Spinal cord (tissue), 10 donors: ENCODE data around the gene TCP11. TPM values are rescaled to one million over a fixed set of nuclear protein-coding genes. Genes with fewer than 3 reads are reported as not detected.
"Not testable (repeated sequence)": the region's sequence is repeated elsewhere in the genome, so short reads cannot be mapped to it uniquely, and the experiment has no call there.

ENCODE experiments used
- DNase-seq, 6 donors: peaks; one replicate each; pipeline versions ENCODE4 v3.0.0 to v3.0.0-alpha.2; 2013 to 2015; ENCODE audit warnings: low spot score in 6 of 6, low read depth in 4 of 6
- H3K27ac ChIP-seq: one replicate; pipeline ENCODE4 v1.5.1; 2013; ENCODE audit warnings: low read depth, low read length, control low read depth
- H3K27me3 ChIP-seq: one replicate; pipeline ENCODE4 v1.6.1; 2013; ENCODE audit warnings: low read length; ENCODE audit not compliant: control insufficient read depth, insufficient read depth
- H3K36me3 ChIP-seq: one replicate; pipeline ENCODE4 v1.6.1; 2013; ENCODE audit warnings: low read length; ENCODE audit not compliant: control insufficient read depth, insufficient read depth
- H3K4me1 ChIP-seq: one replicate; pipeline ENCODE4 v1.6.1; 2013; ENCODE audit warnings: low read length; ENCODE audit not compliant: control insufficient read depth, insufficient read depth
- H3K4me3 ChIP-seq: one replicate; pipeline ENCODE4 v1.5.1; 2013; ENCODE audit warnings: low read depth, low read length, control low read depth
- H3K9me3 ChIP-seq: one replicate; pipeline ENCODE4 v1.6.1; 2013; ENCODE audit warnings: low read length; ENCODE audit not compliant: control insufficient read depth, insufficient read depth
- WGBS: methylation state at CpG from one replicate; pipeline ENCODE4 v1.1.5; 2013; ENCODE audit warnings: missing lambda C conversion rate; ENCODE audit not compliant: insufficient coverage; 5-methylcytosine and 5-hydroxymethylcytosine counted together
- polyA plus RNA-seq, 2 donors: library from polyadenylated mRNA; unstranded; fragments of 120-200 nt; gene quantifications; one replicate each; pipeline ENCODE4 v1.2.1, GENCODE V29; 2013; ENCODE audit not compliant: insufficient read length in 2 of 2
- total RNA-seq, 2 donors: library from RNA; depleted of rRNA in 1 of 2; stranded (reverse); fragments of 120-200 nt in 1 of 2; fragments of >200 nt in 1 of 2; gene quantifications; one replicate each; pipeline versions ENCODE4 v1.2.3 to v1.2.4, GENCODE V29; 2013 to 2014
- donor health status: healthy.

TCP11 gene
- total and polyA plus RNA-seq, 4 donors = 0.30 to 2.0 (median 0.45) TPM

GRCh38 chr6:35139924-35140638, 1.1 kb downstream of the TCP11 start:
- no peak overlapping the region for H3K27ac ChIP-seq
- no peak overlapping the region for H3K4me3 ChIP-seq
- 14% methylated on average over 6 of the region's 17 CpGs for WGBS
- H3K4me1 ChIP-seq = peaks cover 13% of the 10 kb centered on the region
- peak; percentile 58 to 95 (median 68) for DNase-seq
- H3K27me3 ChIP-seq = peaks cover 3% of the 10 kb centered on the region
- no peaks in the 10 kb centered on the region for H3K9me3 ChIP-seq
- no peaks in the 10 kb centered on the region for H3K36me3 ChIP-seq

GRCh38 chr6:35139470-35139869, 1.7 kb downstream of the TCP11 start:
- DNase-seq = no peak
- Histone ChIP-seq H3K27me3 (peaks cover 3% of the 10 kb centered on the region), H3K36me3 (no peaks in the 10 kb centered on the region), H3K27ac (no peak overlapping the region), H3K4me1 (peaks cover 13% of the 10 kb centered on the region), H3K4me3 (no peak overlapping the region), H3K9me3 (no peaks in the 10 kb centered on the region)
- WGBS = no CpG with 5 or more reads among the region's 2 CpGs

- H3K36me3 ChIP-seq, H3K27ac ChIP-seq, DNase-seq, H3K27me3 ChIP-seq, H3K9me3 ChIP-seq, H3K4me3 ChIP-seq: not testable (repeated sequence)
- no CpG with 5 or more reads among the region's 3 CpGs for WGBS
- peaks cover 13% of the 10 kb centered on the region for H3K4me1 ChIP-seq
Observed at GRCh38 chr6:35138191-35138590, 2.9 kb downstream of the TCP11 start.

GRCh38 chr6:35136185-35136584, 5.0 kb downstream of the TCP11 start:
- Histone ChIP-seq H3K27me3 (peaks cover 3% of the 10 kb centered on the region), H3K4me1 (peaks cover 9% of the 10 kb centered on the region), H3K4me3 (no peak overlapping the region), H3K36me3 (no peaks in the 10 kb centered on the region), H3K9me3 (no peaks in the 10 kb centered on the region), H3K27ac (no peak overlapping the region)
- WGBS = no CpG with 5 or more reads among the region's 4 CpGs
- DNase-seq = no peak

GRCh38 chr6:35128496-35128895, 12.6 kb downstream of the TCP11 start:
- DNase-seq = peak in 1 of 6 donors; percentile 29
- 80% methylated on average over 3 of the region's 3 CpGs for WGBS
- Histone ChIP-seq H3K4me1 (no peaks in the 10 kb centered on the region), H3K9me3 (no peaks in the 10 kb centered on the region), H3K4me3 (no peak overlapping the region), H3K27ac (no peak overlapping the region), H3K27me3 (no peaks in the 10 kb centered on the region), H3K36me3 (no peaks in the 10 kb centered on the region)

- 56% methylated on average over 2 of the region's 4 CpGs for WGBS
- Histone ChIP-seq H3K36me3 (no peaks in the 10 kb centered on the region), H3K9me3 (no peaks in the 10 kb centered on the region), H3K4me3 (no peak overlapping the region), H3K4me1 (no peaks in the 10 kb centered on the region), H3K27me3 (no peaks in the 10 kb centered on the region), H3K27ac (no peak overlapping the region)
- DNase-seq = peak in 1 of 6 donors; percentile 20
Observed at GRCh38 chr6:35128042-35128441, 13.1 kb downstream of the TCP11 start.

- WGBS = no CpG with 5 or more reads among the region's 1 CpG
- Histone ChIP-seq H3K27ac (no peak overlapping the region), H3K27me3 (no peaks in the 10 kb centered on the region), H3K36me3 (no peaks in the 10 kb centered on the region), H3K9me3 (no peaks in the 10 kb centered on the region), H3K4me3 (no peak overlapping the region), H3K4me1 (no peaks in the 10 kb centered on the region)
- no peak for DNase-seq
Observed at GRCh38 chr6:35124356-35124755, 16.8 kb downstream of the TCP11 start.

- Histone ChIP-seq H3K4me3 (no peak overlapping the region), H3K9me3 (no peaks in the 10 kb centered on the region), H3K27me3 (no peaks in the 10 kb centered on the region), H3K27ac (no peak overlapping the region), H3K4me1 (no peaks in the 10 kb centered on the region), H3K36me3 (no peaks in the 10 kb centered on the region)
- no peak for DNase-seq
- WGBS = no CpG with 5 or more reads among the region's 2 CpGs
Observed at GRCh38 chr6:35120746-35121145, 20.4 kb downstream of the TCP11 start.

GRCh38 chr6:35108309-35108885, 32.7 kb downstream of the TCP11 start:
- Histone ChIP-seq H3K4me3 (no peak overlapping the region), H3K36me3 (no peaks in the 10 kb centered on the region), H3K4me1 (no peaks in the 10 kb centered on the region), H3K27me3 (no peaks in the 10 kb centered on the region), H3K9me3 (peaks cover 4% of the 10 kb centered on the region), H3K27ac (no peak overlapping the region)
- WGBS = no CpG with 5 or more reads among the region's 2 CpGs
- no peak for DNase-seq

- WGBS = 70% methylated on average over 3 of the region's 5 CpGs
- H3K9me3 ChIP-seq, H3K4me1 ChIP-seq, H3K4me3 ChIP-seq, DNase-seq, H3K27ac ChIP-seq, H3K36me3 ChIP-seq, H3K27me3 ChIP-seq: not testable (repeated sequence)
Observed at GRCh38 chr6:35107761-35108160, 33.4 kb downstream of the TCP11 start.
